ENCODE measurements around the gene YPEL2. TPM values are rescaled to one million over a fixed set of nuclear protein-coding genes. Genes with fewer than 3 reads are reported as not detected.

The YPEL2 gene
- total RNA-seq, 1 donor from 2014 or later: 20.8 TPM

GRCh38 chr17:59335685-59336084, 4.2 kb downstream of the YPEL2 start:
- H3K27ac Mint-ChIP-seq (ENCODE audit: unreplicated experiment): no peak overlapping the region
- H3K4me3 Mint-ChIP-seq (ENCODE audit: unreplicated experiment): no peak overlapping the region
- TF ChIP-seq, protein P1, sequence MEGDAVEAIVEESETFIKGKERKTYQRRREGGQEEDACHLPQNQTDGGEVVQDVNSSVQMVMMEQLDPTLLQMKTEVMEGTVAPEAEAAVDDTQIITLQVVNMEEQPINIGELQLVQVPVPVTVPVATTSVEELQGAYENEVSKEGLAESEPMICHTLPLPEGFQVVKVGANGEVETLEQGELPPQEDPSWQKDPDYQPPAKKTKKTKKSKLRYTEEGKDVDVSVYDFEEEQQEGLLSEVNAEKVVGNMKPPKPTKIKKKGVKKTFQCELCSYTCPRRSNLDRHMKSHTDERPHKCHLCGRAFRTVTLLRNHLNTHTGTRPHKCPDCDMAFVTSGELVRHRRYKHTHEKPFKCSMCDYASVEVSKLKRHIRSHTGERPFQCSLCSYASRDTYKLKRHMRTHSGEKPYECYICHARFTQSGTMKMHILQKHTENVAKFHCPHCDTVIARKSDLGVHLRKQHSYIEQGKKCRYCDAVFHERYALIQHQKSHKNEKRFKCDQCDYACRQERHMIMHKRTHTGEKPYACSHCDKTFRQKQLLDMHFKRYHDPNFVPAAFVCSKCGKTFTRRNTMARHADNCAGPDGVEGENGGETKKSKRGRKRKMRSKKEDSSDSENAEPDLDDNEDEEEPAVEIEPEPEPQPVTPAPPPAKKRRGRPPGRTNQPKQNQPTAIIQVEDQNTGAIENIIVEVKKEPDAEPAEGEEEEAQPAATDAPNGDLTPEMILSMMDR (IDR thresholded peaks at IDR 0.05; ENCODE audit: partially characterized antibody, unreplicated experiment): no peak
- no peak for DNase-seq
- H3K27me3 Mint-ChIP-seq (ENCODE audit: unreplicated experiment): peaks cover 2% of the 10 kb centered on the region
- no peaks in the 10 kb centered on the region for H3K9me3 Mint-ChIP-seq (ENCODE audit: unreplicated experiment)
- H3K36me3 Mint-ChIP-seq (ENCODE audit: unreplicated experiment): no peaks in the 10 kb centered on the region
- H3K4me1 Mint-ChIP-seq (ENCODE audit: low read depth, unreplicated experiment): peaks cover 35% of the 10 kb centered on the region

DNA sequence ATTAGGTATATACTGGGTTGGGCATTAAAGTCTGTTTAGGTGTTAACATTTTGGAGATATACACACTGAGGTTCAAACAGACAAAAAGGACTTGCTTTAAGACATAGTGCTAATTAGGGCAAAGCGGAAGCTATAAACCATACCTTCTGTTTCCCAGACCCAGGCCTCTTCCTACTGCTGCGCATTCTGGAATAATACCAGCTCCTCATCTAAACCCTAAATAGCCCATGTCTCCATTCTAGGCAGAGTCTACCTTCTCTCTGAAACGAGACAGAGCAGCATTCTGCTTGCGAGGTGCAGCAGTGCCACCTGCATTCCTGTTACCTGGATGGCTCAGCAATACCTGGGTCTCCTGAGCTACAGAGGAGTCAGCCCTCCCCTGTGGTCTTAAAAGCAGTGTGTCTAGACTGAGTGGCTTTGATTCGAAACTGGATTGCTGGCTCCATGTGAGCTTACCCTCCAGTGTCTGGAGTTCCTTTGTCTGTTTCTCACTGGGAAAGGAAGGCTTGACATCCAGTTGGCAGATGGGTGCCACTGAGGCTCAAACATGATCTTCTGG, 6.4 kb downstream of the YPEL2 start:
- Mint-ChIP-seq H3K9me3 (ENCODE audit: unreplicated experiment) (no peaks in the 10 kb centered on the region), H3K36me3 (ENCODE audit: unreplicated experiment) (no peaks in the 10 kb centered on the region), H3K4me1 (ENCODE audit: low read depth, unreplicated experiment) (peaks cover 44% of the 10 kb centered on the region), H3K4me3 (ENCODE audit: unreplicated experiment) (peak overlapping the region; percentile 48), H3K27me3 (ENCODE audit: unreplicated experiment) (peaks cover under 1% of the 10 kb centered on the region), H3K27ac (ENCODE audit: unreplicated experiment) (no peak overlapping the region)
- TF ChIP-seq, protein P1 (IDR thresholded peaks at IDR 0.05; ENCODE audit: partially characterized antibody, unreplicated experiment): no peak
- DNase-seq: no peak

GRCh38 chr17:59338498-59338897, 7.0 kb downstream of the YPEL2 start:
- Mint-ChIP-seq H3K36me3 (ENCODE audit: unreplicated experiment) (no peaks in the 10 kb centered on the region), H3K27ac (ENCODE audit: unreplicated experiment) (no peak overlapping the region), H3K9me3 (ENCODE audit: unreplicated experiment) (no peaks in the 10 kb centered on the region), H3K27me3 (ENCODE audit: unreplicated experiment) (no peaks in the 10 kb centered on the region), H3K4me1 (ENCODE audit: low read depth, unreplicated experiment) (peaks cover 42% of the 10 kb centered on the region), H3K4me3 (ENCODE audit: unreplicated experiment) (peak overlapping the region; percentile 48)
- no peak for DNase-seq
- TF ChIP-seq, protein P1 (IDR thresholded peaks at IDR 0.05; ENCODE audit: partially characterized antibody, unreplicated experiment): no peak

GRCh38 chr17:59341922-59342321, 10.5 kb downstream of the YPEL2 start:
- Mint-ChIP-seq H3K9me3 (ENCODE audit: unreplicated experiment) (peaks cover 2% of the 10 kb centered on the region), H3K4me3 (ENCODE audit: unreplicated experiment) (no peak overlapping the region), H3K4me1 (ENCODE audit: low read depth, unreplicated experiment) (peaks cover 27% of the 10 kb centered on the region), H3K27ac (ENCODE audit: unreplicated experiment) (no peak overlapping the region), H3K27me3 (ENCODE audit: unreplicated experiment) (peaks cover 2% of the 10 kb centered on the region), H3K36me3 (ENCODE audit: unreplicated experiment) (no peaks in the 10 kb centered on the region)
- DNase-seq: no peak
- TF ChIP-seq, protein P1 (IDR thresholded peaks at IDR 0.05; ENCODE audit: partially characterized antibody, unreplicated experiment): no peak

DNA sequence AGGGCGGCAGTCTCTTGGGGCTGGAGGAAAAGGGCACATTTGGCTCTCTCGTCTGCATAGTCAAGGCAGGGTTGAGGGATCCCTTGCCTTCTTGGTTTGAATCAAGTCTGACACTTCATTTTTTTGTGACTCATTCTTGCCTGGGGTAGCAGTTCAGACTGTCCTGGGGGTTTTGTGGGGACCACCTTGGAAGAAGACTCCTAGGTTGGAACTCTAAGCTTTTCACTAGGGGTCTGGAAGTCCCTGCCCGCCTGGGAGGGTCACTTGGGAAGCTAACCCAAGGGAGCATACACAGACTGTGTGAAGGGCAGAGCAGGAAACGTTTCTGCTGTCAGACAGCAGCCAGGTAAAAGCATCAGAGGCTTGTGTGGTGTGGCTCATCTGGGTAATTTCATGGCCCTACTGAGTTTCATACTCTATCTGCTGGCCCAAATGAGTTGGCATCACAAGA, 11.3 kb downstream of the YPEL2 start:
- peaks cover 2% of the 10 kb centered on the region for H3K9me3 Mint-ChIP-seq (ENCODE audit: unreplicated experiment)
- H3K4me3 Mint-ChIP-seq (ENCODE audit: unreplicated experiment): no peak overlapping the region
- no peaks in the 10 kb centered on the region for H3K36me3 Mint-ChIP-seq (ENCODE audit: unreplicated experiment)
- H3K27ac Mint-ChIP-seq (ENCODE audit: unreplicated experiment): no peak overlapping the region
- no peak for DNase-seq
- peaks cover 2% of the 10 kb centered on the region for H3K27me3 Mint-ChIP-seq (ENCODE audit: unreplicated experiment)
- peaks cover 27% of the 10 kb centered on the region for H3K4me1 Mint-ChIP-seq (ENCODE audit: low read depth, unreplicated experiment)
- TF ChIP-seq, protein P1 (IDR thresholded peaks at IDR 0.05; ENCODE audit: partially characterized antibody, unreplicated experiment): no peak
